B cell (primary cell): ENCODE results near the gene RERE. TPM values are rescaled to one million over a fixed set of nuclear protein-coding genes. Genes with fewer than 3 reads are reported as not detected.

ENCODE experiments used
- ATAC-seq: fragments of 200-7000 bp; cut with Tn5 transposase; one replicate; pipeline ENCODE4 v1.10.0; 2021; ENCODE audit warnings: low read depth, mild to moderate bottlenecking, moderate number of reproducible peaks, moderate library complexity
- CTCF ChIA-PET: fragments of 350-600 bp; sonication (Branson Sonifier 250); formaldehyde crosslinking; loops from one replicate; lab custom pipeline; 2021; ENCODE audit warnings: antibody characterized with exemption, inconsistent platforms; lab: Charles Lee
- POLR2A ChIA-PET: fragments of 350-600 bp; sonication (Branson Sonifier 250); formaldehyde crosslinking; loops from one replicate; lab custom pipeline; 2021; ENCODE audit warnings: antibody characterized with exemption; lab: Charles Lee
- DNase-seq: peaks from one replicate; pipeline ENCODE4 v3.0.0; 2013
- H2AFZ ChIP-seq: 2 replicates; pipeline ENCODE4 v1.6.1; 2012; ENCODE audit warnings: mild to moderate bottlenecking, low read depth, low read length; ENCODE audit not compliant: insufficient read depth, poor library complexity, severe bottlenecking
- H3K27ac ChIP-seq, 2 donors: 1 replicate in 1 of 2; 2 replicates in 1 of 2; pipeline ENCODE4 v1.5.1; 2012 to 2013; ENCODE audit warnings: low read length in 2 of 2, mild to moderate bottlenecking in 2 of 2, moderate library complexity in 1 of 2
- H3K27me3 ChIP-seq, 4 experiments: fragments of 200-600 bp in 1 of 4; sonication (generic) in 1 of 4; replicated peaks in 1 of 4; 1 replicate in 2 of 4; 2 replicates in 2 of 4; pipeline versions ENCODE4 v1.6.1 to v1.7.0; 2013 to 2016; ENCODE audit warnings: low read length in 3 of 4, mild to moderate bottlenecking in 2 of 4, mixed read lengths in 1 of 4, moderate library complexity in 1 of 4; ENCODE audit not compliant: insufficient read depth in 4 of 4, control insufficient read depth in 3 of 4; ENCODE audit errors: control extremely low read depth in 1 of 4
- H3K36me3 ChIP-seq, 2 experiments: replicated peaks in 1 of 2; 1 replicate in 1 of 2; 2 replicates in 1 of 2; pipeline versions ENCODE4 v1.6.1 to v1.7.1; 2013; ENCODE audit warnings: low read length in 1 of 2; ENCODE audit not compliant: insufficient read depth in 2 of 2, control insufficient read depth in 1 of 2; ENCODE audit errors: control extremely low read depth in 1 of 2, extremely low read depth in 1 of 2
- H3K4me1 ChIP-seq, 2 donors: fragments of 200-600 bp in 1 of 2; sonication (generic) in 1 of 2; 1 replicate in 1 of 2; 2 replicates in 1 of 2; pipeline versions ENCODE4 v1.5.1 to v1.6.1; 2013 to 2017; ENCODE audit warnings: low read length in 2 of 2; ENCODE audit not compliant: control insufficient read depth in 2 of 2, insufficient read depth in 2 of 2
- H3K4me2 ChIP-seq: replicated peaks from 2 replicates; pipeline ENCODE3; 2012; ENCODE audit warnings: mild to moderate bottlenecking, low read depth, low read length; ENCODE audit not compliant: poor library complexity, severe bottlenecking
- H3K4me3 ChIP-seq, 5 experiments: fragments of 200-600 bp in 1 of 5; sonication (generic) in 1 of 5; 1 replicate in 3 of 5; 2 replicates in 2 of 5; pipeline versions ENCODE4 v1.5.1 to v1.7.0; 2011 to 2016; ENCODE audit warnings: low read length in 4 of 5, mild to moderate bottlenecking in 4 of 5, low read depth in 2 of 5, control low read depth in 1 of 5, moderate library complexity in 1 of 5; ENCODE audit not compliant: insufficient read depth in 1 of 5; ENCODE audit errors: control extremely low read depth in 1 of 5, extremely low read depth in 1 of 5
- H3K79me2 ChIP-seq: fragments of 200-600 bp; sonication (generic); one replicate; pipeline ENCODE4 v1.6.0; 2016; ENCODE audit warnings: low read length; ENCODE audit not compliant: control insufficient read depth, insufficient read depth
- H3K9ac ChIP-seq: fragments of 200-600 bp; sonication (generic); 2 replicates; pipeline ENCODE4 v1.6.1; 2017; ENCODE audit warnings: mild to moderate bottlenecking, low read length, moderate library complexity
- H3K9me3 ChIP-seq, 3 donors: one replicate each; pipeline versions ENCODE4 v1.6.1 to v1.7.1; 2013; ENCODE audit warnings: low read length in 2 of 3; ENCODE audit not compliant: control insufficient read depth in 2 of 3, insufficient read depth in 1 of 3; ENCODE audit errors: control extremely low read depth in 1 of 3
- H4K20me1 ChIP-seq: 2 replicates; pipeline ENCODE4 v1.6.0; 2012; ENCODE audit warnings: mild to moderate bottlenecking, low read length; ENCODE audit not compliant: insufficient read depth, control insufficient read depth, poor library complexity, severe bottlenecking
- H3K27ac Mint-ChIP-seq: one replicate; pipeline ENCODE4 v1.8.0; 2021; ENCODE audit warnings: mixed read lengths
- H3K27me3 Mint-ChIP-seq: one replicate; pipeline ENCODE4 v1.8.0; 2021; ENCODE audit warnings: mixed read lengths
- H3K4me1 Mint-ChIP-seq: one replicate; pipeline ENCODE4 v1.8.0; 2021; ENCODE audit warnings: mixed read lengths
- H3K4me3 Mint-ChIP-seq: one replicate; pipeline ENCODE4 v1.8.0; 2021; ENCODE audit warnings: mixed read lengths
- H3K9me3 Mint-ChIP-seq: one replicate; pipeline ENCODE4 v1.8.0; 2022; ENCODE audit warnings: mixed read lengths; ENCODE audit not compliant: insufficient read depth
- CTCF ChIP-seq: fragments of 200-600 bp; IDR thresholded peaks from one replicate; pipeline ENCODE4 v1.8.0; 2022; ENCODE audit warnings: antibody characterized with exemption, mild to moderate bottlenecking
- EZH2 ChIP-seq: IDR thresholded peaks from 2 replicates; pipeline ENCODE4 v1.6.1; 2012; ENCODE audit warnings: borderline replicate concordance, low read depth, mild to moderate bottlenecking, moderate library complexity, low read length; ENCODE audit not compliant: insufficient read depth, poor library complexity, severe bottlenecking
- WGBS: methylation state at CpG from one replicate; pipeline ENCODE4 v1.1.5; 2013; ENCODE audit warnings: missing lambda C conversion rate; ENCODE audit not compliant: insufficient coverage; 5-methylcytosine and 5-hydroxymethylcytosine counted together
- intact Hi-C: fragments of 100-400 bp; cut with micrococcal nuclease; formaldehyde crosslinking; loops from one replicate; pipeline ENCODE4 v1.10.0; 2022
- polyA plus RNA-seq: library from polyadenylated mRNA; depleted of rRNA; stranded (reverse); fragments of >200 nt; gene quantifications from 2 replicates; pipeline ENCODE4 v1.2.3, GENCODE V29; 2012
- total RNA-seq, 2 donors: library from RNA; stranded (reverse); fragments of 120-200 nt in 1 of 2; gene quantifications; 1 replicate in 1 of 2; 2 replicates in 1 of 2; pipeline versions ENCODE4 v1.2.3 to v1.2.4, GENCODE V29; 2013 to 2022

Gene RERE
- total and polyA plus RNA-seq, 2 donors (not counting 1 experiment from before 2014, with no cell fraction given) = 27.3 to 132 TPM

GRCh38 chr1:8337776-8338525 lies 479.5 kb downstream of the RERE start:
- ChIA-PET CTCF (interaction anchor here (0.6 kb wide), 1 partner anchor 1117 kb away, joined by 3 read pairs; no protein-coding TSS in a partner anchor), POLR2A (interaction anchor here (0.8 kb wide), 1 partner anchor 12 kb away, joined by 4 read pairs; no protein-coding TSS in a partner anchor)
- Histone ChIP-seq H3K4me2 (no peak overlapping the region), H3K4me1 (no peaks in the 10 kb centered on the region), H3K27me3 (no peaks in the 10 kb centered on the region), H3K79me2 (no peaks in the 10 kb centered on the region), H3K4me3 (no peak overlapping the region), H2AFZ (no peak overlapping the region), H3K9ac (no peak overlapping the region), H3K27ac (no peak overlapping the region), H3K36me3 (no peaks in the 10 kb centered on the region), H3K9me3 (peaks cover 0 to 22% (median 0%) of the 10 kb centered on the region in 3 donors), H4K20me1 (no peaks in the 10 kb centered on the region)
- Mint-ChIP-seq H3K4me1 (no peaks in the 10 kb centered on the region), H3K9me3 (no peaks in the 10 kb centered on the region), H3K27me3 (no peaks in the 10 kb centered on the region), H3K27ac (no peak overlapping the region), H3K4me3 (no peak overlapping the region)
- intact Hi-C loops = no loop called here
- WGBS = 96% methylated on average over 24 of the region's 25 CpGs
- TF ChIP-seq CTCF (no peak), EZH2 (no peak)
- ATAC-seq (no peak), DNase-seq (no peak)

GRCh38 chr1:8335246-8335645 lies 482.2 kb downstream of the RERE start:
- H3K27ac Mint-ChIP-seq = no peak overlapping the region
- 93% methylated on average over 25 of the region's 27 CpGs for WGBS
- no peak for ATAC-seq

More at GRCh38 chr1:8335246-8335645, 482.2 kb downstream of the RERE start:
- intact Hi-C loops = no loop called here
- Histone ChIP-seq H4K20me1 (no peaks in the 10 kb centered on the region), H3K4me2 (no peak overlapping the region), H3K79me2 (no peaks in the 10 kb centered on the region), H3K27me3 (no peaks in the 10 kb centered on the region), H3K4me1 (no peaks in the 10 kb centered on the region), H3K4me3 (no peak overlapping the region), H3K9ac (no peak overlapping the region), H3K36me3 (no peaks in the 10 kb centered on the region), H3K9me3 (peaks cover 0 to 22% (median 0%) of the 10 kb centered on the region in 3 donors), H3K27ac (no peak overlapping the region), H2AFZ (no peak overlapping the region)
- H3K4me3 Mint-ChIP-seq = no peak overlapping the region
- CTCF ChIA-PET = no interaction called here
- DNase-seq = no peak
- TF ChIP-seq EZH2 = no peak
- no peak for TF ChIP-seq CTCF
- POLR2A ChIA-PET = no interaction called here
- no peaks in the 10 kb centered on the region for H3K4me1 Mint-ChIP-seq
- H3K9me3 Mint-ChIP-seq = no peaks in the 10 kb centered on the region
- no peaks in the 10 kb centered on the region for H3K27me3 Mint-ChIP-seq
